Fibroblast of the conjunctiva (primary cell): ENCODE measurements around the gene ATP6V1G1.
"Not testable (repeated sequence)": the region's sequence is repeated elsewhere in the genome, so short reads cannot be mapped to it uniquely, and the experiment has no call there.

ENCODE experiments used
- DNase-seq: peaks from one replicate; pipeline ENCODE4 v3.0.0-alpha.2; 2010; ENCODE audit warnings: low read depth

Gene ATP6V1G1, protein sequence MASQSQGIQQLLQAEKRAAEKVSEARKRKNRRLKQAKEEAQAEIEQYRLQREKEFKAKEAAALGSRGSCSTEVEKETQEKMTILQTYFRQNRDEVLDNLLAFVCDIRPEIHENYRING

DNA sequence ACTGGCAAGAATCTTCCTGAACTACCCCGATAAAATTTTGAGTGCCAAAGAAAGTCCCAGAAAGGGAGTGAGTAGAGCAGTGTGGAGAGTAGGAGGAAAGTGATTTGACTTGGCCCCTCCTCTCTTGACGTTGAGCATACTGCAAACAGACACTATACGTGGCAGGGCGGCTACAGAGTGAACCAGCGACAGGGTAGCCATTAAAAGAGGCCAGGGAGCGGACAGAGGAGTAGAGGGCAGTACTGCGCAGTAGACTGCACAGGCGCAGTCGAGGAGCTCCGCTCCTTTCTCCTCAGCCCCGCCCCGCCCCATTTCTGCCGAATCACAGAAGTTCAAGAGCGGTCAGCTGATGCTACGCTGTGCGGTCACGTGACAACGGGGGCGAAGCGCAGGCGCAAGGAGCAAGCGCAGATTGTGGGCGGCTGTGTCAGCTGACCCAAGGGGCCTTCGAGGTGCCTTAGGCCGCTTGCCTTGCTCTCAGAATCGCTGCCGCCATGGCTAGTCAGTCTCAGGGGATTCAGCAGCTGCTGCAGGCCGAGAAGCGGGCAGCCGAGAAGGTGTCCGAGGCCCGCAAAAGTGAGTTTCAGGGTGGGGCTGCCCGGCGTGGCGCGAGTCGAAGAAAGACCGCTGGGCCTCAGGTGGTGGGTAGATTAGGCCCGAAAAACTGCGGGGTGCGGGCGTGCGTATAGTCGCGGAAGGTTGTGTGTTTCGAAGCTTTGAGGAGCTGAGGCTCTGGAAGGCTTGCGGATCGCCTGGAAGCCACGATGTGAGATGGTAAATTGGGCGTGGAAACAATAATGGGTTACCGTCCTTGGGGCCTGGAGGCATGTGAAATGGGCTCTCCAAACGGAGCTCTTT lies at the start of gene ATP6V1G1:
TSS of gene ATP6V1G1 (plus strand) at position 425 of the 858 bp plus-strand sequence. CDS start at position 495, 70 bp downstream.
- peak; percentile 99 for DNase-seq

DNA sequence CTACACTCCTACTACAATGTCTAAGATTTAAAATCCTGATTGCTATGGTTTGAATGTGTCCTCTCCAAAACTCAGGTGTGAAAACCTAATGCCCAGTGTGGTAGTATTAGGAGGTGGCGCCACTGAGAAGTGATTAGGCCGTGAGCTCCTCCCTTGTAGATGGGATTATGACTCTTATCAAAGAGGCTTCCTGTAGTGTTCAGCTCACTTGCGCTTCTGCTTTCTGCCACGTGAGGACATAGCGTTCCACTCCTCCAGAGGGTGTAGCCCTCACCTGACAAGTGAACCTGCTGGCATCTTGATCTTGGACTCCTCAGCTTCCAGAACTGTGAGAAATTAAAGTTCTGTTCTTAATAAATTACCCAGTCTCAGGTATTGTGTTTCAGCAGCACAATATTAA lies 49.3 kb upstream of the ATP6V1G1 start:
- DNase-seq: no peak

DNA sequence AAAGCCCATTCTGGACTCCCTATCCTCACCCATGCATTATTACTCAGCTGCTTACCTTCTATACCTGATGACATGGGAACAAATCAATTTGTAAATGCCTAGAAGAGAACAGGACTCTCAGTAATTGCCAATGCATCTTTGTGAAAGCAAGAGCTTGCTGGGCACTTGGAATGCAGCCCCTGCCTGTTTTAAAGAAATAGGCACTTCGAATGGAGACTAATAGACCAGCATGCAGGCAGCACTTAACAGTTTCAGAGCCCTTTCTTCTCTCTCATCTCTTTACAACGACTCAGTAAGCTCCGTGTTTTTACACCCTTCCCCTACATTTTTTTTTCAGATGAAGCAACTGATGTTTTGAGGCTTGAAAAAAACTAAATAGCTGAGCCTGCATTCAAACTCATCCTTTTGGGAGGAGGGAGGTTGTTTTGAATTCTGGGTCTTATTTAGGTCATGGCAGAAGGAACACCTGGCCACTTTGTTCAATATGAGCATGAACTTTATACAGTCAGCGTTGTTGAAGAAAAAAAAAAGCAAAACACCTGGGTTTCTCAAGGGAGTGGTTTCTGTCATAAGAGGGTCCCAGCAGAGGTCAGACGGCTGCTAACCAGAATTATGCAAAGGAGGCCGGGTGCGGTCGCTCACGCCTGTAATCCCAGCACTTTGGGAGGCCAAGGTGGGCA lies 47.7 kb upstream of the ATP6V1G1 start:
- DNase-seq: no peak

DNA sequence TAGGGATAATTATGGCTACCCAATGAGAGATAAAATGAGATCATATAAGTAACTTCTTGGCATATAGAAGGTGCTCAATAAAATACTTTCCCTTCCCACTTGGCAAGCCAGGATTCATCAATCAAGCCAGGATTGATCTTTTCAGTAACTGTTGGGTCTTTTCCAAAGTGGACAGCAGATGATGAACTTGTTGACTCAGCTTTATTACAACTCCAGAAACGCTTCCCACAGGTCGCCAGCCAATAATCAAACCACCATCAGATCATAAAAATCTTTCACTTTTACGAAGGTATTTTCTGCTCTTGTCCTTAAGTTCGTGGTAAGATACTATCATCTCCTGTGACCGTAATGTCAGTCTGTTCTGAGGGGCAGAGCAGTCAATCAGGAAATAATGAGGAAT lies 42.5 kb upstream of the ATP6V1G1 start:
- DNase-seq: no peak

DNA sequence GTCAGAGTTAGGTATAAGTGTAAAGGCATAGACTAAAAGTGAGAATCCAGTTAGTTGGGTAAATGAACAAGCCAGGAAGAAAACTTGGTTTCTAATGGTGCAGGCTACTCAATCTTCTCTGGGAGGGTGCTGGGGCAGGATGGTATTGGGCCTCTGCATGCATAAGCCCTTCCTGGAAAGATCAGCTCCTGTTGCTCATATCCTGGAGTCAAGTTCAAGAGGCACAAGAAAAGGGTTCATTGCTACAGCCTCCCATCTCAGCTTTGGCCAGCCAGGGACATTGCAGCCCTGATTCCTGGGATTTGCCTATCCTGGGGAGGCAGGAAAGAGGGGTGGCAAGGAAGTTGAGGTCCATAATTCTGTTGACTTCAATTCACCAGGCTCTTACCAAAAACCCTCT lies 40.7 kb upstream of the ATP6V1G1 start:
- no peak for DNase-seq

DNA sequence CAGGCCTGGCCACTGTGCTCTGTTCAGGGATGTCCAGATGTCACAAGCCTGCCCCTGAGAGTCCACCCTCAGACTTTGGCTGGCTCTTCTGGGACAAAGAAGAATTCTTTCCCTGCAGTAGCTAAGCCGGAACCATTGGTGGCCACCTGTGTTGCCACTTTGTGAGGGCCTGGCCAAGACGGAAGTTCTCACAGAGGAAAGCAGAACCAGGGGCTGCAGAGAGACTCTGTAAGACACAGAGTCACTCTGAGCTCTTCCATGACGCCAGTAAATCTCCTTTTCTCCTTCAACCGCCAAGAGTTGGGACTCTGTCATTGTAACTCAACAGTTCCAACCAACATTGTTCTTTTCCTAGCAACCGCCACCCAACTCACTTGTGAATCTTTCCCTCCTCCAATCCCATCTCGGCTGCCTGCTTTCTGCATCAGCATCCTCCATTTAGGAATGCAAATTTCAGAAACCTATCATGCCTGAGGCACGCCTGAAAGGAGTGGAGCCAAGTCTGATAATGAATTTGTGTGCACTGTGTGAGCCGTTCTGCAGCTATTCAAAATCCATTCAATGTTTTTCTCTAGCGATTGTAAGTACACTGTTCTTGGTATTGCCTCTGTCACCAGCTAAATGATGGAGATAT lies 37.8 kb upstream of the ATP6V1G1 start:
- no peak for DNase-seq

DNA sequence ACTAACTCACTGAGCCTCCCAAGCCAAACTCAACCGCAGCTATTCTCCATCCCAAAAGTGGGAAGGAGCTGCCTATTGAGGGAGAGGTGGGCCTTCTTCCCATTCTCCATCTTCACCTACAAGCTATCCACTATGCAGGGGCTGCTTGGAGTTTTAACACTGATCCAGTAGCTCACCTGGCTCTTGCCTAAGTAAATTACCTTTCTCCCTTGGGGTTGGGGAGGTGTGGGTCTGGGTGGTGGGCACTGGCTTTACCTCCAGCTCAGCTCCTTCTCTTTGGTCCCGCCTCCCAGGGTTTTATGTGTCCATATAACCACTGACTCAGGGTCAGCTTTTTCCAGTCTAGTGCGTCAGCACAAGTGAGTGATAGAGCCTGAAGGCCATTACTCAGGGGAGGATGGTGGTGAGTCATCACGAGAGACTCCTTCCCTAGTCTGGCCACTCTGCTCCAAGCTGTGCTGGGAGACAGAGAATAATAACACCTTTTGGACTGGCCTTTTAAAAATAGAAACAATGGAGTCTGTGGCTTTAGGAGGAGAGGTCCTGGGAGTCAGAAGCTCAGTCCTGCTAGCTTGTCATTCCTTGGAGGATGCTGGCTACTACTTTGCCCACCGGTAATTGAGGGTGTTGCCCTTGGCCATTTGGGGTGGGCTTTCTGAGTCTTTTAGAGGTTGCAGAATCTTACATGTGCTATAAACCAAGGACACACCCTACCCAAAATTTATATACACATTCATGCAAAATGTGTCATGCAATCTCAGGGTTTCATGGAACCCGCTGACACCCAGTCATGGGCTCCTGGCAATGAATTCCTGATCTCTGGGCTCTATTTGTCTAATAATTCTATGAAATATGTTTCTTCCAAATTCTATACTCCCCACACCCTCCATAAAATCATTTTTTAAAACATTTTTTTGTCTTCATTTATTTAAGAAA lies 35.6 kb upstream of the ATP6V1G1 start:
- peak; percentile 94 for DNase-seq

DNA sequence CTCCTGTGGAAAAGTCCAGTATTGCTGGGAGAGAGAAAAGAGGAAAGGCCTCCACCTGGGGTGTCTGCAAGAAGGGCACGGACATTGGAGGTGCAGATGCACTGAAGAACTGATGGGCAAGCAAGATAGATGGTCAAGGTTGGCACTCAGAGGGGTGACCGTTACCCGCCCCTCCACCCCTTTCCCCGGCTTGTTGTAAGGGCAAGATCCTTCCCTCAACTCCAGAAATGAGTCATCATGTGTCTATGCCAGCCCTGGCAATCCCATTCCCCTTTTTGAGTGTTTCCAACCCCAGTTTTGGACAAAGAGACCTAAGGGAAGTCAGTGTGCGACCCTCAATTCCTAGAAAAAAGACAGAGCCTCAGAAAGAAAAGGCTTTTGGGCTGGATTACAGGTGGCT lies 34.9 kb upstream of the ATP6V1G1 start:
- no peak for DNase-seq

DNA sequence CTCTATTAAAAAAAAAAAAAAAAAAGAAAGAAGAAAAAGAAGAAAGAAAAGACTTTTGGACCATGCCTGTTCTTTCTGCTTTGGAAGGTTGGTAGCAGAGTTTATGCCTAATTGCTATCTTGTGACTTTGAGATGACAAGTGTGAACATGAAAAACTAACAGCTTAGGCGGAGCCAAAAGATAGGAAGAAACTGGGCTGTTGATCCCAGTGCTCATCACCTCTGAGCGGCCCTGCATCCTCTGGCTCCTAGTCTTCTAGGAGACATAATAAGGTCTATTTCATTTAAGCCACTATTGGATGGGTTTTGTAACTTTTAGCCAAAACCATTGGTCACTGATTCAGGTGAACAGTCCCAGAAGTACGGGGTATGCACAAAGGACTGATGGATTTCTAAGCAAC lies 34.4 kb upstream of the ATP6V1G1 start:
- no peak for DNase-seq

DNA sequence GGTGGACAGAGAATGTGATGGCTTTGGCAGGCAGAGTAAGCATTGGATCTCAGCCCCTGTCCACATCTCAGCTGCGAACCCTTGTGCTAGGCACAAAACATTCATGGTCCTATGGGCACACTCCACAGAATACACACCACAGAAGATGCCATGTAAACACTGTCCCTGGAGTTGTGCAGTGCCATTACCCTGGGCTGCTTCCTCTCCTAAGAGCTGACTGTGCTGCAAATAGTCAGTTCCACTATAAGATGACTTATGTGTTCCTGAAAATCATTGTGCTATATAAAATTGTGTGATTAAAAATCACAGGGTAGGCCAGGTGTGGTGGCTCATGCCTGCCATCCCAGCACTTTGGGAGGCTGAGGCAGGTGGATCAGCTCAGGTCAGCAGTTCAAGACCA lies 31.9 kb upstream of the ATP6V1G1 start:
- no peak for DNase-seq

DNA sequence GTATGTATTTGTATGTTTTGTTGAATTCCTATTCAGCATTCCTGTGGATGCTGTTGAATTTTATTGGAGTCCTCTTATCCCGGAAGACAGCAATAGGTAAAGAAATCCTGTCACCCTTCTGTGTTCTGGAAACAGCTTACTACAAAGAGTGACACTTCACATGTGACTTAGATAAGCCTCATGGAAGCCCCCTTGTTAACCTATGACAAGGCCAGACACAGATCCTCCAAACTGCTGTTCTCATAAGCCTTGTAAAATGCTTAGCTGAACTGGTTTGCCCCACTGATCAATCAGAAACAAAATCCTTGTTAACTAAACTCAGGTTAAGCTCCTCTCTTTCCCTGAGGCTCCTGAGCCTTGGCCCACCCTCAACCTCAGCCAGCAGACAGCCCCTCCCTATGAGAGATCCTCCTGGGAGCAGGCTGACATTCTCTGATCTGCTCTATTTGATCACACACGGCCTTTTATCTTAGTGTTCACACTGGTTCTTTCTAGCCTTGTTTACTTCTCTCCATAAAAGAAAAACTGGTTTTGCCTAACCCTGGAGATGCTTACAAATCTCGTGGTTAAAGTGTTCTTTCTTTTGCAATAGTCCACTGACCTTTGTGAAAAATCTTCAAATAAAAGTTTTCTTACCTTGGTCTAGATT lies 29.4 kb upstream of the ATP6V1G1 start:
- no peak for DNase-seq

DNA sequence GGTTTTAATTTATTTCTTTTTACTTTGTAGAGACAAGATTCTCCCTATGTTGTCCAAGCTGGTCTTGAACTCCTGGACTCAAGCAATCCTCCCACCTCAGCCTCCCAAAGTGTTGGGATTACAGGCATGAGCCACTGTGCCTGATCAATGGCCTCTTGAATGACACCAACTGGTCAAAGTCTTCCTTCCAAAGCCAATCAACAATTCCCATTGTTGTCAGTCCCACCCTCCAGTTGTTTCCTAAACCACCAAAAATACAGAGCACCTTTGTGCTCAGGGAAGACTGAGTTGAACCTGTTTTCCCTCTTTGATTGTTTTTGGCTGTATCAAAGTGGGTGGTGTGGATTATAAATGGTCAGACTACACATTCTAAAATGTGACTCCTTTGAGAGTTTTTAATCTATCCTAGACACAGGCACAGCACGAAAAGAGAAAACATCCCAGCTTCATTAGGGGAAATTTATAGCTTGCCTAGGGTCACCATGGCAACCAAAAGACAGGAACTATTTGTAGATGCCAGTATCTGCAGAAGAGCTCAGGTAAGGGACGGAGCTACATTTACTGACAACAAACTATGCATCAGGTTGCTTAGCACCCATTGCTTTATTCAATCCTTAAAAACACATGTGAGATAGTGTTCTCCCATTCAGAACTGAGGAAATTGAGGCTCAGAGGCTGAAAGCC lies 27.6 kb upstream of the ATP6V1G1 start:
- no peak for DNase-seq

DNA sequence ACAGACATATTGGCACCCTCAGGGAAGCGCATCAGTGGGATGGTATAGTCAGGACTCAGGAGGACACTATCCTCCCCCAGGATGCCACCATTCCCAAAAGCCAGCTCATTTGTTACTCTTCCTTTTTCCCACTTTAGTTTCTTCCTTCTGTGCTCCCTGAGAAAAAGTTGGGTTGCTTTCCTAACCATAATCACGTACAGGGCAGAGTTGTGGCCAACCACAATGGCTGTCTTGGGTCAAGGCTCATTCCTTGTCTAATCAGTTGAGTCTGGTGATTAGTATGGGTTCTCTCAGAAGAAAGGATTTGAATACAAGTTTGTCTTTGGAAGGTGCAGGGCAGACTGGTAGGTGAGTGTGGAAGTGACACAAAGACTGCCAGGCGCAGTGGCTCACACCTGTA lies 26.6 kb upstream of the ATP6V1G1 start:
- no peak for DNase-seq

DNA sequence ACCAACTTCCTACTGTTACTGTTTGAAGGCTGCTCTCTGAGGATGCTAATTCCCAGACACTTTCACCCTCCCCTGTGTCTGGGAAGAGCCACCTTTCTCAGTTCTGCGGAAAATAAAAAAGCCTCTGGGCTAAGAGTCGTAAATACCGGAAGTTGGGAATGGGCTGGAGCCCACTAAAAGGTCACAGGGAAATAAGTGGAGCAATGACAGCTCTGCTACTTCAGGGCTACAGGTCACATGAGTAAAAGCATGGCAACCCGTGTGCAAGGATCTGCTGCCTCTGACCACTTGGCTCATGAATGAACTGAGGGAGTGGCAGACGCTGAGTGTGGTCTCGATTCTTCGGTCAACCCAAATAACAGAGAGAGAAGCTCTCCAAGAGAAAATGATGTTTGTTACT lies 25.8 kb upstream of the ATP6V1G1 start:
- DNase-seq: no peak

DNA sequence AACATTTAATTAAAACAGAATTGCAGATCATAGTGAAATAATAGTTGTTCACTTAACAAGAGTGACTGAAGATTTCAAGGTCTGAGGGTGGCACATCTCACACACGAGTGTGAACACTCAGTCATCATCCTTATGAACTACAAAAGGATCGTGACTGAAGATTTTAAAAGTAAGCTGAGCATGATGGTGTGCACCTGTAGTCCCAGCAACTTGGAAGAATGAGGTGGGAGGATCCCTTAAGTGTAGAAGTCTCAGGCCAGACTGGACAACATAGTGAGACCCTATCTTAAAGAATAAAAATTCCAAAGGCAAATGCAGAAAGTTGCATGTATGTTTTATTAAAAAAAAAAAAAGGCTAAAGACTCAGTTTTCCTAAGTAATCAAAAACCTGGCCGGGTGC lies 22.4 kb upstream of the ATP6V1G1 start:
- no peak for DNase-seq

DNA sequence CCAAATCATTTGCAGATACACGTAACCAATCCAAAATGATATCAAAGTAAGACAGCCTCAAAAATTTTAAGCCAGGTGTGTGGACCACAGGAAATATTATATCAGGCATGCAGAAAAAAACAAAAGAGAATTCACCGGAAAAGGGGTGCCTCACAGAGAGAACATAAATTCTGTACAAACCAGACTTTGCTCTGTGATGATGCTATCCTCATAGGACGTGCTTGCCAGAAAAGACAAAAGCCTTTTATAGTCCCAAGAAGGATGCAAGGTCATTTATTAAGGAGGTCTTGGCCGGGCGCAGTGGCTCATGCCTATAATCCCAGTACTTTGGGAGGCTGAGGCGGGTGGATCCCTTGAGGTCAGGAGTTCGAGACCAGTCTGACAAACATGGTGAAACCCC lies 16.8 kb upstream of the ATP6V1G1 start:
- DNase-seq: no peak

DNA sequence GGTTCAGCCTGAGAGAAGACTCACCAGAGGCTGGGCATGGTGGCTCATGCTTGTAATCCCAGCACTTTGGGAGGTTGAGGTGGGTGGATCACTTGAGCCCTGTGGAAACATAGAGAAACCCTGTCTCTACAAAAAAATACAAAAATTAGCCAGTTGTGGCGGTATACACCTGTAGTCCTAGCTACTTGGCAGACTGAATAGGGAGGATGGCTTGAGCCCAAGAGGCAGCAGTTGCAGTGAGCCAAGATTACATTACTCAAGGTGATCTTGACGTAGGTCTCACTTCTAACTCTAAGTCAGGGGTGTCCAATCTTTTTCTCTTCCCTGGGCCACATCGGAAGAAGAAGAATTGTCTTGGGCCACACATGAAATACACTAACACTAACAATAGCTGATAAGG lies 16.2 kb upstream of the ATP6V1G1 start:
- DNase-seq: no peak

DNA sequence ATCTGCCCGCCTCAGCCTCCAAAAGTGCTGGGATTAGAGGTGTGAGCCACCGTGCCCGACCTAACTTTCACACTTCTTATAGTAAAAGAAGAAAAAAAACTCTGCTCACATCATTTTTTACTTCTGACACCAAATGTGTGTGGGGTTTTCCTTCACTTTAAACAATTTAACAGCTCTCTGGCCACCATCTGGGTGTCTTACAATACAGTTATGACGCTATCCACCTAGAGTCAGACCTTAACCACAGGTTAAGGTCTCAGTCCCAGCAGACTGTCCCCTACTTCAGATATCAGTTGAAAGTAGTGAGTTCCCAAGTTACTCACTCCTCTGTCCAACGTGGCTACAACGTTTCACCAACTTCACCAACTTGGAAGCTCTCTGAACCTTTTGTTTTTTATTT lies 15.4 kb upstream of the ATP6V1G1 start:
- DNase-seq: no peak

DNA sequence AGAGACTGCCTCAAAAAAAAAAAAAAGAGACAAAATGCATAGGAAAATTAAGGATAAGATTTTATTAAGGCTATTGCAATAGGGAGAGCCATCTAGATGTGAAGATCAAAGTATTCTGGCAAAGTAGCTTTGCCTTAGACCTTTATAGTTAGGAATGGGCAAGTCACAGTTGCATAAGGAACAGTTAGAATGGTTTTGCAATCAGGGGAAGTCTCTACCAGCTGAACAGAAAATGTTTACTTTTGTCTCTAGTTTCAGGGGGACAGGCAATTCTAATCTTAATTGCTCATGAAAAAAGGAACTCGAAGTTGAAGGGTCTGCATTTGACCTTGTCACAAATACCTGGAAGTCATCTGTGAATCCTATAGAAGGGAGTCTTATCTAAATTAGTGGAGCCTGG lies 13.1 kb upstream of the ATP6V1G1 start:
- DNase-seq: no peak

DNA sequence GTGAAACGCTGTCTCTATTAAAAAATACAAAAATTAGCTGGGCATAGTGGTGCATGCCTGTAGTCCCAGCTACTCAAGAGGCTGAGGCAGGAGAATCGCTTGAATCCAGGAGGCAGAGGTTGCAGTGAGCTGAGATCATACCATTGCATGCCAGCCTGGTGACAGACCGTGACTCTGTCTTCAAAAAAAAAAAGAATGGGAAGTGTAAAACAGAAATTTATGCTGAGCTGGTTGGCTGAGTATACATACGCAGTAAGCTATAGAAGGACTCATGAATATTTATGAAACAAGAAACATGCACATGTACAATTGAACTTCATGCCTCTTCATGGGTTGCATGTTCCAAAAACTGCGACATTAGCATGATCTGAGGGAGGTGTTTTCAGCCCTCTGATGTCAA lies 10.8 kb upstream of the ATP6V1G1 start:
- DNase-seq: not testable (repeated sequence)

DNA sequence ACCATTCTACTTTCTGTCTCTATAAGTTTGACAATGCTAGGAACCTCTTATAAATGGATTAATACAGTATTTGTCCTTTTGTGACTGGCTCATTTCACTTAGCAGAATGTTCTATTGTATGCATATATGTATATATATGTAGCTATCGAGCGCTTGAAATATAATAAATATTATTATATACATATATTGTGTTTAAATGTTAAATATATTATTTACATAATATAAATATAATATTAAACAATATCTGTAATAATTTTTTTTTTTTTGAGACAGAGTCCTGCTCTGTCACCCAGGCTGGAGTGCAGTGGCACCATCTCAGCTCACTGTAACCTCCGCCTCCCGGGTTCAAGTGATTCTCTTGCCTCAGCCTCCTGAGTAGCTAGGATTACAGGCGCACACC lies 9.4 kb upstream of the ATP6V1G1 start:
- not testable (repeated sequence) for DNase-seq
